Activated CD8-positive, alpha-beta memory T cell treated with anti-CD3 and anti-CD28 coated beads, Interleukin-2, amount 50 U/mL, for 24 hours (primary cell): Measurements from ENCODE around the gene HELZ.
"Not testable (repeated sequence)": the region's sequence is repeated elsewhere in the genome, so short reads cannot be mapped to it uniquely, and the experiment has no call there.

Experiments
- DNase-seq: peaks from one replicate; pipeline ENCODE4 v3.0.0-alpha.2; 2020; ENCODE audit errors: extremely low read depth

Gene HELZ

DNA sequence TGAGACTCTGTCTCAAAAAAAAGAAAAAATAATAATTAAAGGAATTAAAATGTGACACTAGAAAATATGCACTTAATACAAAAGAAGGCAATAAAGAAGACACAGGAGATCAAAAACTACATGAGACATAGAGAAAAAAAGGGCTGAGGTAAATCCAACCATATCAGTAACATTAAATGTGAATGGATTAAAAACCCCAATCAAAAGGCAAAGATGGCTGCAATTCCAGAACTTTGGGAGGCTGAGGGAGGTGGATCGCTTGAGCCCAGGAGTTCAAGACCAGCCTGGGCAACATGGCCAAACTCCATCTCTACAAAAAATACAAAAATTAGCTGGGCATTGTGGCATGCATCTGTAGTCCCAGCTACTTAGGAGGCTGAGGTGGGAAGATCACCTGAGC, 103.0 kb downstream of the HELZ start:
- DNase-seq, result not testable (repeated sequence)

GRCh38 chr17:67139784-67140665, 105.0 kb downstream of the HELZ start:
- DNase-seq, result no peak

DNA sequence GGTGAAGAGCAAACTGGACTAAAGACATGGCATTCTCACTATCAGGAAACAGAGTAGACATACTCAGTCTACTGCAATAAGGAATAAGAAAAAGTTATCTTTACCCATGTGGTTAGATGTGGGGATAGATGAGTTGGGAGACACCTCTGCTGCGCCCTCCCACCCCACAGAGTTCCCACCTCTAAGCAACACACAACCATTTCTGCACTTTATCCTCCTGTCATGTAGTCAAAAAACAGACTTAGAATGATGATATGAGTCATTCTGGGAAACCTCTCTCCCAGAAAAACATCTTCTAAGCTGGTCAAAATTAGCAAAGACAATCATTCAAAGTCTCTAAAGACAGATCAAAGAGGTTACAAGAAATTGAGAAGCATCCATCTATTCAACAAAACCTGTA, 105.7 kb downstream of the HELZ start:
- no peak for DNase-seq

- DNase-seq, result no peak
Observed at GRCh38 chr17:67138392-67138791, 106.6 kb downstream of the HELZ start.

DNA sequence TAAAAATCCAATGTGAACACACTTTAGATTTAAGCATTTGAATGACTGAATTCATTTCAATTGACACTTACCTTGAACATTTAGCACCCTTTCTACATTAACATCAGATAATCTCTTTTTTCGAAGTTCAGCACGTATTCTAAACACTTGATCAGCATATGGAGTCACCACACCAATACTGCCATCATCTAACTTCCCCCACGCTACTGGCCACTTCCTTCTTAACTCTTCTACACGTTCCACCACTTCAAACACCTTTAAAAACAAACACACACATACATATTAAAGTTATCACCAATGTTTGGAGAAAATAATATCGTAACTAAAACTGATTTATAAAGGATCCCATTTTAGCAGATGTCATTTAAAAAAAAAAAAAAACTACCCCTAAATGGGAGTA, 107.1 kb downstream of the HELZ start:
- no peak for DNase-seq

DNA sequence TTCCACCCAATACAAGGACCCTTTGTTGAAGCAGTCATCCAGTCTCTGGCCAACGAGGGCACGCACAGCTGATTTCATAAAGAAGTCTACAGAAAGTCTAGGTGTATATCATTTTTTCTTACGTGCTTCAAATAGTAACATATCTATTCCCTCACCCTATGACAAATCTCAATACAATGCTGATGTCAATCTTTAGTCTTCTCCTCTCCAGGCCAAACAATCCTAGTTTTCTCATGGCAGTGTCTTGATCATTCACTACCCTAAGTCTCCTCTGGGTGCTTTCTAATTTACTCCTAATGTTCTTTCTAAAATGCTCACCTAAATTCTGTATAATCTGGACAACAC, 108.0 kb downstream of the HELZ start:
- no peak for DNase-seq

DNA sequence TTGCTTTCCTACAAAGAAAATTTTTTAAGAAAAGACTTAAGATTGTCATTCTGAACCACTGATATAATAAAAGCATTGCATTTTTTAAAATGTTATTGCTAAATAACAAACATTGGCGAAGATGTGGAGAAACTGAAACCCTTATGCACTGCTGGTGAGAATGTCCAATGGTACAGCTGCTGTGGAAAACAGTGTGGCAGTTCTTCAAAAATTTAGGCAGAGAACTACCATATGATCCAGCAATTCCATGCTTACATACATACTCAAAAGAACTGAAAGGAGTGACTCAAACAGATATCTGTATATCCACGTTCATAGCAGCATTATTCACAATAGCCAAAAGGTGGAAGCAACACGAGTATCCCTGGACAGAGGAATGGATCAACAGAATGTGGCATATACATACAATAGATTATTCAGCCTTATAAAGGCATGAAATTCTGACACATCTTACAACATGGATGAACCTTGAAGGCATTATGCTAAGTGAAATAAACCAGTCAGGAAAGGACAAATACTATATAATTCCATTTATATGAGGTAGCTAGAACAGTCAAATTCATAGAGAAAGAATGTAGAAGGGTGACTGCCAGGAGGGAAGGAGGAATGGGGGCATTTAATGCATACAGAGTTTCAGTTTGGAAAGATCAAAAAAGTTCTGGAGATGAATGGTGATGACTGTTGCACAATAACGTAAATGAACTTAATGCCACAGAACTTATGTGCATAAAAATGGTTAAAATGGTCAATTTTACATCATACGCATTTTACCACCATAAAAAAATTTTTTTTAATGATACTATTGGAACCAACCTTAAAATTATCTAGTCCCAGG, 108.6 kb downstream of the HELZ start:
- DNase-seq, result no peak

DNA sequence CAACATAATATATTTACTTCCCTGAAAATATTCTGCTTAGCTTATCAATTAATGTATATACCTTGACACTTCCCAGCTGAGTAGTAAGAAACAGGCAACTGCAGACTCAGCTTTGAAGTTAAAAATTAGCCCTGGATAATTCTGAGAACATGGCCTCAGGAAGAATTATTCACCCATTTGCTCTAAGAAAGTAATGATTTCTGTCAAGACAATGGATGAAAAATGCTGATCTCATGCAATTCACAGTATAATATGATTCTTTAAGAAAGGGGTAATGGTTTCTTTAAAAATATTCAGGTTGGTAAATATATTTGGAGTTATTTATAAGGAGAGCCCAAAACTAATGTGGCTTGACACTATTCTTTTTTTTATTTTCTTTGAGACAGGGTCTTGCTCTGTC, 111.8 kb downstream of the HELZ start:
- no peak for DNase-seq

- no peak for DNase-seq
Observed at GRCh38 chr17:67132366-67132765, 112.6 kb downstream of the HELZ start.

DNA sequence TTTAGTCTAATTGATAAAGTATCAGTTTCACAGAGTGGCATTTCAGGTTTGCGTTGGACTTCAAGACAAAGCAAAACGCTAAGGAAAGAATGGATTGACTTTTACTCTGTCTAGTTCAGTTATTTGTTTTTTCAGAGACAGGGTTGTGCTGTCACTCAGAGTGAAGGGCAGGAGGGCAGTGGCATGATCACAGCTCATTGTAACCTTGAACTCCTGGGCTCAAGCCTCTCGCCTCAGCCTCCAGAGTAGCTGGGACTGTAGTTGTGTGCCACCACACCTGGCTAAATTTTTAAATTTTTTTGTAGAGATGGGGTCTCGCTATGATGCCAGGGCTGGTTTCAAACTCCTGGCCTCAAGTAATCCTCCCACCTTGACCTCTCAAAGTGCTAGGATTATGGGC, 114.2 kb downstream of the HELZ start:
- DNase-seq, result no peak

DNA sequence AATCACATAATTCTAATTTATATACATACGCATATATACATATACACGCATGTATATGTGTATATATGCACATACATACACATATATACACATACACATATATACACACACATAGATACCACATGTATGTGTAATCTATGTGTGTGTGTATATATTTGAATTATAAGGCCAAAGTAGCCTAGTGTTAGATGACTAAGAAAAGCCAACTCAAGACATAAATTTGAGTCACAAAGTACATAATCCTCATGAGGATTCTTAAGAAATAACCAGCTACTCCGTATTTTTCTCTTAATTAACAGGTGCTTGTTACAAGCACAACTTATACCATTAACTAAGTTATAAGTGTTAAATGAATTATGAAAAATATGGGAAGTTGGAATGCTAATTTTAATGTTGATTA, 115.7 kb downstream of the HELZ start:
- no peak for DNase-seq

DNA sequence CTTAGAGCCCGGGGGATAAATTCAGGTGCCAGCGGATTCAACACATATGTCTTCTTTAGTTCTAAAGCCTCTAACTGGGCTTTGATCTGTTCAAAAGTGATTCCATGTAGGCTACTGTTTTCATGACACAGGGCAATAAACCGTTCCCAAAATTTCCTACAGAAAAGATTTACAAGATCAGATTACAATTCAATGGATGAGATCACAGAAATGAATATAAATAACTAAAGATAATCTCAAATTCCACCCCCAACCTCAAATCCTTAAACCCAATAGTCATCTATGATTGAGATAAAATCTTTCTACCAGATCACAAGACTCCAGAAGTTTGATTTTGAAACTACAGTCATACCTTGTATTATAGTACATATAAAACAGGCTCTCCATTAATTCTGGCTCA, 116.3 kb downstream of the HELZ start:
- no peak for DNase-seq

DNA sequence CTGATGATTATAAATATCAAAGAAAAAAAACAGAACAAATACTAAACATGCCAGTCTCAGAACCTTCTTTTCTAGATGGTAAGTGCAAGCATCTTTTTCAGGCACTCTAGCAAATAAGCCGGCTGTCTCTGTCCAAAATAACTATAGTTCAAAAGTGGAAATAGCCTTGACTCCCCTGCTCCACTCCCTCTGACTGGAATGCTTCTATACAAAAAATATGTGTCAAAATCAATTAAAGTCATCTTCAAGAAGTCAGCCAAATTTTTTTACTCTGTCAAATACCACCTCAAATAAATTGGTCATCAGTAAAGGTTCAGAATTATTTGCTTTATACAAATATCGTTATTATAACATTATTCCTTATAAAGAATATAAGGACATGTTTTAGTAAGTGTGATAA, 117.1 kb downstream of the HELZ start:
- DNase-seq, result no peak

GRCh38 chr17:67126983-67127382, 118.0 kb downstream of the HELZ start:
- DNase-seq, result no peak

DNA sequence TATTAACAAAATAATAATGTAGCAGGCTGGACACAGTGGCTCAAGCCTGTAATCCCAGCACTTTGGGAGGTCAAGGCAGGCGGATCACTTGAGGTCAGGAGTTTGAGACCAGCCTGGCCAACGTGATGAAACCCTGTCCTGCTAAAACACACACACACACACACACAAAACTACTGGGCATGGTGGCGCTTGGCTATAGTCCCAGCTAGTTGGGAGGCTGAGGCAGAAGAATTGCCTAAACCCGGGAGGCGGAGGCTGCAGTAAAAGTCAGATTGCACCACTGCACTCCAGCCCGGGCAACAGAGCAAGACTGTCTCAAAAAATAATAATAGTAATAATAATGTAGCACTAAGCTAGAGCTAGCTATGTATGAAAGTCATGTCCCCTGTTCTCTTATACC, 118.5 kb downstream of the HELZ start:
- not testable (repeated sequence) for DNase-seq

DNA sequence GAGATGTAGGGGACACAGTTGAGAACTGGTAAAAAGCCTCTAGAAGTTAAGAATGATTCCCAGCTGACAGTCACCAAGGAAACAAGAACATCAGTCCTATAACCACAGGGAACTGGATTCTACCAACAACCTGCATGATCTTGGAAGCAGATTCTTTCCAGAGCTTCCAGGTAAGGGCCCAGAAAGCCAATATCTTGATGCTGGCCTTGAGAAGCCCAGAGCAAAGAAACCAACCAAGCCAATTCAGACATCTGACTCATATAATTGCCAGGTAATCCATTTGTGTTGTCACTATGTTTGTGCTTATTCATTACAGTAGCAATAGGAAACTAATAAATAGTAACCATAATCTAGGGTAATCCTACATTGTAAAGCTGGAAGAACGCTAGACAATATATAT, 119.1 kb downstream of the HELZ start:
- DNase-seq, result no peak

- no peak for DNase-seq
Observed at GRCh38 chr17:67125417-67125816, 119.6 kb downstream of the HELZ start.

DNA sequence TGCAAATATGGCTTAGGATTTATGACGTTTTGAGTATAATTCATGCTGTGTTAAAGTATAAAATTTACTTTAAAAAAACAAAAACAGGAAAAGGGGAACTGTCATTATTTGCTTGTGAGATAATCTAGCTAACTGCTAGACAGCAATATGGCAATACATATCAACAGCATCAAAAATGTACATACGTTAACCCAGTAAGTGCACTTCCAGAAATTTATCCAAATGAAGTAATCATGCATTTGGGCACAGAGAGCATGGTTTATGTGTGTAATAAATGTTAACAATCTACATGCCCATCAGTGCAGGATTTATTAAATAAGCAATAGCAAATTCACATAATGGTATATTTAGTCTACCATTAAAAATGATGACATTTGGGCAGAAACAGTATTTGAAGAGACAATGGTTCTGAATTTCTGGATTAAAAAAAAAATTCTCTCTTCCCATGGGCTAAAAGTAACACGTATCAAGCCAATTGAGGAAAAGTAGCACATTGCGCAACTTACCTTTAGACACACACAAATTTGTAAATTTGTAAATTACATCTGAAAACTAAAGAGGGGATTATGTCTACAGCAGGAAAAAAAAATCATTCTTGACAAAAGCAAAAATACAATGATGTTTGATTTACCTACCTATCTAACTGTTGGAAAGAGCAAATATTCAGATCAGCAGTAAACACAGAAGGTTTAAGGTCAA, 120.4 kb downstream of the HELZ start:
- no peak for DNase-seq

GRCh38 chr17:67123699-67124098, 121.3 kb downstream of the HELZ start:
- no peak for DNase-seq

GRCh38 chr17:67121316-67121891, 123.6 kb downstream of the HELZ start:
- DNase-seq, result no peak

DNA sequence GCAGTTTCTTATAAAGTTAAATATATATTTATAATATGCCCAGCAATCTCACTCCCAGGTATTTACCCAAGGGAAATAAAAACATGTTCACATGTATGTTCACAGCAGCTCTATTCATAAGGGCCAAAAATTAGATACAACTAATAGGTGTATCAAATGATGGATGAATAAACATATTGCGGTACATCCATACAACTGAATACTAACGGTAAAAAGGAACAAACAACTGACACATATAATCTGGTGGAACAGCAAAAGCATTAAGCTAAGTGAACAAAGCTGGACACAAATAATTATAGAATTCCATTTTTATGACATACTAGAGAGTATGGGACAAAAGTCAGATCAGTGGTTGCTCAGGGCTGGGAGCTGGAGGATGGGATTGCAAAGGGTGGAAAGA, 125.9 kb downstream of the HELZ start:
- no peak for DNase-seq

DNA sequence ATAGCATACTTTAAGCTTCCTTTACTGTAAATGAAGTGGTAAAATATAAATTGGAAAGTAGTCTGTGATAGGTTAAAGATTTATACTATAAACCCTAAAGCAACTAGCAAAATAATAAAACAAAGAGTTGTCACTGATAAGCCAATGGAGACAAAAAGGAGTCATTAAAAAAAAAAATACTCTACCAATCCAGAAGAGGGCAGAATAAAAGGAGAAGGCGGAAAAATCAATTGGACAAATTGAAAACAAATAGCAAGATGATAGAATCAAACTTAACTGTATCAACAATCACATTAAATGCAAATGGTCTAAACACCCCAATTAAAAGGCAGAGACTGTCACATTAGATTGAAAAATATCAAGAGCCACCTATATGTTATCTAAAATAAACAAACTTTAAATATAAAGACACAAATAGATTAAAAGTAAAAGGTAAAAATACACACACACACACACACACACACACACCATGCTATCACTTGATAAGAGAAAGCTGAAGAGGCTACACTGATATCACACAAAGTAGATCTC, 128.9 kb downstream of the HELZ start:
- DNase-seq, result no peak
